Neural cell (in vitro differentiated cells): Measurements from ENCODE around the gene GALNT15.

Experiments
- EP300 ChIP-seq: fragments of 450-650 bp; conservative IDR thresholded peaks from 2 replicates; pipeline ENCODE4 v1.6.1; 2014; ENCODE audit warnings: antibody characterized with exemption, mild to moderate bottlenecking, moderate library complexity; ENCODE audit not compliant: poor library complexity, severe bottlenecking
- EZH2 ChIP-seq: fragments of 200-600, 300-800 bp; shearing (Covaris generic), sonication (generic); IDR thresholded peaks from 2 replicates; pipeline ENCODE4 v1.6.1; 2014; ENCODE audit warnings: antibody characterized with exemption, low read length, borderline replicate concordance, mild to moderate bottlenecking; ENCODE audit not compliant: insufficient read depth, poor library complexity, severe bottlenecking
- POLR2AphosphoS5 ChIP-seq: IDR thresholded peaks from 2 replicates; pipeline ENCODE4 v1.6.1; 2012
- RAD21 ChIP-seq: fragments of 450-650 bp; conservative IDR thresholded peaks from 2 replicates; pipeline ENCODE4 v1.6.1; 2014; ENCODE audit warnings: antibody characterized with exemption, mild to moderate bottlenecking, moderate library complexity
- SMC3 ChIP-seq: fragments of 450-650 bp; conservative IDR thresholded peaks from 2 replicates; pipeline ENCODE4 v1.6.1; 2014; ENCODE audit warnings: antibody characterized with exemption, mild to moderate bottlenecking, moderate library complexity; ENCODE audit not compliant: poor library complexity
- TF ChIP-seq, protein P1 (sequence below): fragments of 450-650 bp; IDR thresholded peaks from 2 replicates; pipeline ENCODE4 v1.5.1; 2014; ENCODE audit warnings: antibody characterized with exemption, mild to moderate bottlenecking, moderate library complexity; ENCODE audit not compliant: poor library complexity, severe bottlenecking
- TF ChIP-seq, protein P2 (sequence below): IDR thresholded peaks from 2 replicates; pipeline ENCODE4 v1.6.1; 2012; ENCODE audit warnings: borderline replicate concordance

DNA sequence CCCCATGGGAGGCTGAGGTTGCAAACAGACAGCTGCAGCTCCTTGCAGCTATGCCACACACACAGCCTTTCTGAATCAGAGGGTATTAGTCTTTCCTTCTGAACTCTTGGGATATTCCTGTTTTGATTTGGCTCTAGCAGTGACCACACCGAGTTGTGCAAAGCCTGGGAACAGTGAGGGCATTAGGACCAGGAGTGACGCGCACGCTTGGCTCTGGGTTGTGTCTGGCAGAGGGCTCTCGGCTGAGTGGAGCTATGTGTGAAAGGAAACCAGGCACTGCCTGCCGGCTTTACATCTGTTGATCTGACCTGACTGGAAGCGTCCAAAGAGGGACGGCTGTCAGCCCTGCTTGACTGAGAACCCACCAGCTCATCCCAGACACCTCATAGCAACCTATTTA lies at the start of gene GALNT15:
- TF ChIP-seq, protein P1, sequence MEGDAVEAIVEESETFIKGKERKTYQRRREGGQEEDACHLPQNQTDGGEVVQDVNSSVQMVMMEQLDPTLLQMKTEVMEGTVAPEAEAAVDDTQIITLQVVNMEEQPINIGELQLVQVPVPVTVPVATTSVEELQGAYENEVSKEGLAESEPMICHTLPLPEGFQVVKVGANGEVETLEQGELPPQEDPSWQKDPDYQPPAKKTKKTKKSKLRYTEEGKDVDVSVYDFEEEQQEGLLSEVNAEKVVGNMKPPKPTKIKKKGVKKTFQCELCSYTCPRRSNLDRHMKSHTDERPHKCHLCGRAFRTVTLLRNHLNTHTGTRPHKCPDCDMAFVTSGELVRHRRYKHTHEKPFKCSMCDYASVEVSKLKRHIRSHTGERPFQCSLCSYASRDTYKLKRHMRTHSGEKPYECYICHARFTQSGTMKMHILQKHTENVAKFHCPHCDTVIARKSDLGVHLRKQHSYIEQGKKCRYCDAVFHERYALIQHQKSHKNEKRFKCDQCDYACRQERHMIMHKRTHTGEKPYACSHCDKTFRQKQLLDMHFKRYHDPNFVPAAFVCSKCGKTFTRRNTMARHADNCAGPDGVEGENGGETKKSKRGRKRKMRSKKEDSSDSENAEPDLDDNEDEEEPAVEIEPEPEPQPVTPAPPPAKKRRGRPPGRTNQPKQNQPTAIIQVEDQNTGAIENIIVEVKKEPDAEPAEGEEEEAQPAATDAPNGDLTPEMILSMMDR = no peak
- TF ChIP-seq RAD21 (no peak), SMC3 (no peak), EZH2 (no peak), EP300 (no peak), POLR2AphosphoS5 (no peak)
- TF ChIP-seq, protein P2, sequence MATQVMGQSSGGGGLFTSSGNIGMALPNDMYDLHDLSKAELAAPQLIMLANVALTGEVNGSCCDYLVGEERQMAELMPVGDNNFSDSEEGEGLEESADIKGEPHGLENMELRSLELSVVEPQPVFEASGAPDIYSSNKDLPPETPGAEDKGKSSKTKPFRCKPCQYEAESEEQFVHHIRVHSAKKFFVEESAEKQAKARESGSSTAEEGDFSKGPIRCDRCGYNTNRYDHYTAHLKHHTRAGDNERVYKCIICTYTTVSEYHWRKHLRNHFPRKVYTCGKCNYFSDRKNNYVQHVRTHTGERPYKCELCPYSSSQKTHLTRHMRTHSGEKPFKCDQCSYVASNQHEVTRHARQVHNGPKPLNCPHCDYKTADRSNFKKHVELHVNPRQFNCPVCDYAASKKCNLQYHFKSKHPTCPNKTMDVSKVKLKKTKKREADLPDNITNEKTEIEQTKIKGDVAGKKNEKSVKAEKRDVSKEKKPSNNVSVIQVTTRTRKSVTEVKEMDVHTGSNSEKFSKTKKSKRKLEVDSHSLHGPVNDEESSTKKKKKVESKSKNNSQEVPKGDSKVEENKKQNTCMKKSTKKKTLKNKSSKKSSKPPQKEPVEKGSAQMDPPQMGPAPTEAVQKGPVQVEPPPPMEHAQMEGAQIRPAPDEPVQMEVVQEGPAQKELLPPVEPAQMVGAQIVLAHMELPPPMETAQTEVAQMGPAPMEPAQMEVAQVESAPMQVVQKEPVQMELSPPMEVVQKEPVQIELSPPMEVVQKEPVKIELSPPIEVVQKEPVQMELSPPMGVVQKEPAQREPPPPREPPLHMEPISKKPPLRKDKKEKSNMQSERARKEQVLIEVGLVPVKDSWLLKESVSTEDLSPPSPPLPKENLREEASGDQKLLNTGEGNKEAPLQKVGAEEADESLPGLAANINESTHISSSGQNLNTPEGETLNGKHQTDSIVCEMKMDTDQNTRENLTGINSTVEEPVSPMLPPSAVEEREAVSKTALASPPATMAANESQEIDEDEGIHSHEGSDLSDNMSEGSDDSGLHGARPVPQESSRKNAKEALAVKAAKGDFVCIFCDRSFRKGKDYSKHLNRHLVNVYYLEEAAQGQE = no peak
